Cerebellar cortex (tissue), 1 donor: ENCODE measurements around the gene B4GALT4.

Experiments used
- DNase-seq: peaks from one replicate; pipeline ENCODE4 v3.0.0-alpha.2; 2015; ENCODE audit warnings: low spot score

The B4GALT4 gene

DNA sequence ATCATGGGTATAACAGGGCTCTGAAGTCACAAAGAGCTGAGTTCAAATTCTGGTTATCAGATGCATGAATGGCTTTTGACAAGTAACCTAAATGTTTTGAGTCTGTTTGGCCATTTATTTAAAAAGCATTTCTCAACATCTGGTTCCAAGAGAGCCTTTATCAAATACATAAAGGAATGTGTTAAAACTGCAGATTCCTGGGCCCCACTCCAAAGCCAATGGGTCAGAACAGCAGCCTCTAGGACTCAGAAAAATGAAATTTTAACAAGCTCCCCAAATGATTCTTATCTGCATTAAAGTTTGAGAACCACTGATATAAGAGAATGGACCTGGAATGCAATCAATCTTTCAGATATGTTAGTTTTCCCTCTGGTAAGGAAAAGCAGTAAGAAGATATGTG, 3.4 kb downstream of the B4GALT4 start:
- DNase-seq, result no peak

DNA sequence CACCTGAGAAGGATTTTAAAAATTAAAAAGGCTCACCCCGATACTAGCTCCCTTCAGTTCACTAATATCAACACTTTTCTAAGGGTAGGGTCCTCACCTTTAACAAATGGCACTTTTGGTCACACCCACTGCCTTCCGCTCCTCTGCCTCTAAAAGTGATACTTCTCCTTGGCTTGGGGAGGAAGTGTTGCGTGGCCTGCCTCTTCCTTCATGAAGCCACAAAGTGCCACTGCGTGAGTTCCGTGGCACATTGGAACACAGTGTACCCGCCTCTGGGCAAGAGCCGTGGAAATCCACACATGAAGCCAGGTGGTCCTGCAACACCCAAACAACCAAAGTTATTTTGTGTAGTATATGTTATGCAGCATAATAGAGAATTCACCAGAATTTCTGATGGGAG, 3.9 kb downstream of the B4GALT4 start:
- no peak for DNase-seq

DNA sequence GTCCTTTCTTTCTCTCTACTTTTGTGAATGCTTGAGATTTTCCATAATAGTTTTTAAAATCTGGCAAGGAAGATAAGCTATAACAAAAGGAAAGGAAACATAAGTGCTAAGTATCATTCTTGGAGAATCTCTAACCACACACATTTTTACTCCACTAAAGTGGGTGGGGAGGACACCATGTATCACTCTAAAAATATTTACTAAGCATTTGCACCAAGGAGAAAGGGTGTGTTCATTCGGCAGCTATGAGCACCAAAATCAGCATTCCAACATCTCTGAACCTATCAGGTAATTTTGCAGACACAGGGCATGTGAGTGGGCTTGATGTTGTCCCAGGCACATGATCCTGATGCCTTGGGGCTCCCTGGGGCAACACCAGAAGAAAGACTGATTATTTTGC, 5.5 kb downstream of the B4GALT4 start:
- no peak for DNase-seq

DNA sequence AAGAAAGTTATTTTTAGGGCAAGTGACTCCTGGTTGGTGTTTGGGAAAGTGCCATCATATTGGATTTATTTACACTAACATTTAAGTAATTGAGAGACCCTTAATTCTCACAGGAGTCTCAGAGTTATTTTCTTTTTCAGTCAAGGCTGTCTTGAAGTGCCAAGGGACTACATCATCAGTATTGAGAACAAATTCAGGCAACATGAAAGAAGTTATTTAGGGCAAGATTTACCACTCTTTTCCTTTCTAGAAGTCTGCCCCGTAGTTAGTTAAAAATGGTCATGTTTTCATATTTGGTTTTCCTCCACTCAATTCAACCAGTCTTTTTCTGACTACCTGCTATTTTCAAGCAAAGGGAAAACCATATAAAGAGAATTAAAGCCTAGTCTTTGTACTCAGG, 6.1 kb downstream of the B4GALT4 start:
- no peak for DNase-seq

DNA sequence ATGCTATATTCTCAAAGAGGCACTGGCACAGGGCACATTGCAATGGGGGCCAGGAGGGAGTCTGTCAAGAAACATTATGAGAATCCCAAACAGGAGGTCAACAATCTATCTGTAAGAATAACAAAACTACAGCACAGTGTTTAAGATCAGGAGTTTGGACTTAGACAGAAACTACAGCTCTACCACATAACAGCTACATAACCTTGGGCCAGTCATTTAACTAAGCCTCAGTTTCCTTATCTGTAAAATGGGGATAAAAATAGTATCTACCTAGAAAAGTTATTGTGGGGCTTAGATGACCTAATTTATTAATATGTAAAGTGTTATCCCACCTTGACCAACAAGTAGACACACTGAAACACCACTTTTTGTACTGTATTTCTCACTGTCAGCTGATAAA, 9.9 kb downstream of the B4GALT4 start:
- no peak for DNase-seq

DNA sequence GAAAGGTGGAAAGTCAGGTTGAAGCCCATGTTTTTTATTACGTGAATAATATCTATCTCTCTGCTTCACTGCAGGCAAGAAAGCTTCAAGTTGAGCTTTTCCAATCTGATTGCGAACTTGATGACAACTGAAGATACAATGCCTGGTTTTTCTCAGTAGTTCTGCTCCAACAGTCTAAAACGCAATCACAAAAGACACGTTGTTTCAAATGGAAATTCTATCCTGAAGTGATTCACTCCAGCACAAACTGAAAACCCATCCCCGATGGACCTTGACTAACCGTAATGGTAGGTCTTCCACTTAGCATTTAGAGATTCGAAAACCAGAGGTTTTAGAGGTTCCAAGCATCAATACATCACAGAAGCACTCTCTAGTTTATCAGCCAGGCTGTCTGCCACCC, 10.6 kb downstream of the B4GALT4 start:
- no peak for DNase-seq

DNA sequence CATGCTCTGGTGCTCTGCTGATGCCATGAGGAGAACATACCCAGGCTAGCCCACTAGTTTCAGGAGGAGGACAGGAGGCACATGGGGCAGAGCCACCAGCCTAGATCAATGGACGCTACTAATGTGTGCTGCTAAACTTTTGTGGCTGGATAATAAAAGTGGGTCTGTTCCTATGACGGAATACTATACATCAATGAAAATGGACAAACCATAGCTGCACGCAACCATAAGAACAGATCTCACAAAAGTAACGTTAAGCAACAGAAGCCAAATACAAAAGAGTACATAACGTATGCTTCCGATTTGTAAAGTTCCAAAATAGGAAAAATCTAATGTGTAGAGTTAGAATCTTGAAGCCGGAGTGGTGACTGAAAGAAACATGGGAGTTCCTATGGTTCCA, 11.5 kb downstream of the B4GALT4 start:
- DNase-seq, result no peak

DNA sequence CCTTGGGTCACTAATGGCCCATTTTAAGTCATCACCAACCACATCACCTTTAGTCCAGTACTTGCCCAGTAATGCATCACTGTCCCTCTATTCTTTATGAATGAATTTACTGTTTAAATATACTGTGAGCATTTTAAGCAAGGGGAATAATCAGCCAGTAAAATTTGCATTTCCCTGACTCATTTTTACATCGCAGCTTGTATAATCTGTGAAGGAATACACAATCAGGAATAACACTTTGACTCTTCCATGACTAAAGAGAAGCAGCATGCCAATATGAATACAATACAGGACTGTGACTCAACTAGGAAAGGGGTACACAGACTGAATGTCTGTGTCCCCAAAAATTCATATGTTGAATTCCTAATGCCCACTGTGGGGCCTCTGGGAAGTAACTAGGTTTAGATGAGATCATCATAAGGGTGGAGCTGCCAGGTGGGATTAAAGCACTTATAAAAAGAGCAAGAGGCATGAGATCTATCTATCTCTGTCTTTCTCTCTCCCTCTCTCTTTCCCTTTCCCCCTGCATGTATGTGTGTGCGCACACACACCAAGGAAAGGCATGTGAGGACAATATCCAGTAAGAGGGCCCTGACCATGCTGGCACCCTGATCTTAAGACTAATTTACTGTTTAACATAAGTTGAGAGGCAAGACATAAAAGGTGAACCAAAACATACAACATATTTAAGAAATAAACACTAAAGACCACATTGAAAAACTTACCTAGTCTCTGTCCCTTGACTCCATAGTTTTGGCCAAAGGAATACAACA, 12.1 kb downstream of the B4GALT4 start:
- DNase-seq, result no peak

DNA sequence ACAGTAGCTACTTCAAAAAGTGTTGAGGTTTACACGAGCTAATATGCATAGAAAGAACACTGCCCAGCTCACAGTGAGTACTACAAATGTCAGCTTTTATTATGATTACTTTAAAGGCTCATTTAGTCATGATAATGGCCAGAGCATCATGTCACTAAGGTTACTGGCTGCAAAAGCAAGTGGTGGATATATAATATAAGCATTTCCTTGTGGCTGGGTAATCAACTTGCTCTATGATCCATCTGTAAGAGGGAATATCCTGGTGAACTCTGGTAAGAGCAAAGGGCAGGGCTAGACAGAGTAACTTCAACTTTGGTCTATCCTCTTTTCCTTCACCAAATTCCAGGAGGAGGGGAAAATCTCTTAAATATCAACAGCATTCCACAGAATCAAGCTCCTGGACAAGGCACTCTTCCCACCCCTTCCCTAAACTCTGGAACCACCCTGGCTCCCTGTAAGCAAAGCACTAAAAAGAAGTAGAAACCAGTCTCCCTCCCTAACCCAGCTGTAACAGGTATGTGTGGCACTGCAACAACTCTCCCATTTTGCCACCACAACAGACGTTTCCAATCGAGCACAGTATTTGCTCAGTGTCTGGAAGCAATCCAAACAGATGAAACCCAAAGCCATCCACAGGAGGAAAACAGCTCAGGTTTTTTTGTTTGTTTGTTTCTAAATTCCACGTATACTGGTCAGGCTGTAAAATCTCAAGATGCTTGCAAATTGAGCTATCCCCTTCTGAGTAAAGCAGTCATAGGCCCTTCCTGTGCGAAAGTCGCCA, 13.4 kb downstream of the B4GALT4 start:
- no peak for DNase-seq

DNA sequence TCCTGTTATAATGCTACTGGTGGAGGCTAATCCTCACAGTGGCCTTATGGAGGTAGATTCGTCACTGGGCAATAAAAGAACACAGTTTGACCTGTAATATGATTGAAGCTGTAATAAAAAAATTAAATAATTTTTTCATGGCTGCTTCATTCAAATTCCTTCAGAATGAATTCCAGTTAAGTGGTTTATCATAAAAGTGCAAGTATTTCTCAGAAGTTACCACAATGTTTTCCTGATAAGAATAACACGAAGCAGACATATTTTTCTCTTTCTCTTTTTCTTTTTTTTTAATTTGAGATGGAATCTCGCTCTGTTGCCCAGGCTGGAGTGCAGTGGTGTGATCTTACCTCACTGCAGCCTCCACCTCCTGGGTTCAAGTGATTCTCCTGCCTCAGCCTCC, 15.6 kb downstream of the B4GALT4 start:
- no peak for DNase-seq

DNA sequence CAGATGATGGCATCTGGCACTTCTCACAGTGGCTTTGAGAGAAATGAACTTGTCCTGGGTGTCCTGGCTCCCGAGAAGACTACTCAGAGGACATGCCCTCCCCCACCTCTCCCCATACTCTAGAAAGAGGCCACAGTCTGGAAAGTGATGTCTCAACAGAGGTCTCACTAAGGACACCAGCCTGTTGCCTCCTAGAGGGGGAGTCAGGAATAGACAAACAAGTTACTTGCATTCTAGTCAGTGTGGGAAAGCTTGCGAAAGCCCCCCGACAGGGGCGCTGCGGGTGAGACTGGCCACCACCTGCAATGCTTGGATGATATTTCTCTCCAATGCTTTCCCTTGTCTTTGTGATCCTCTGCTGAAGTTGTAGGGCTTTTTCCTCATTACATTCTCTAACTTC, 17.2 kb downstream of the B4GALT4 start:
- no peak for DNase-seq

DNA sequence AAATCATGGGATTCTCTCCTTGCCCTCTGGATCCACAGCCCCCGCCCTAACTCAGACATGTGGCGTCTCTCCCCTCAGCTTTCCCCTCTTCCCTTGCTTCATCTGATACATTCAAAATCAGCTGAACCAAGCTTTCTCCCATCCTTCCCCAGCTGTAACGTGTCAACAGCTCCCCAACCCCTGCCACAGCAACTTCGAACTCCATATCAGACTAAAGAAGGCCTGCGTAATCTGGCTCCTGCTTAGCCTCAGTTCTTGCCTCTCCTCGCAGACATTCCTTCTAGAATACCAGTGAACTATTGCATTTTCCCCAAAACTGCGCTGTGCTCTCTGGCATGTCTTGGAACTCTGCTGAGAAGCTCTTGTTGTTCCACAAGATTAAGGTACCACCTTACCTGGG, 18.3 kb downstream of the B4GALT4 start:
- DNase-seq, result no peak

DNA sequence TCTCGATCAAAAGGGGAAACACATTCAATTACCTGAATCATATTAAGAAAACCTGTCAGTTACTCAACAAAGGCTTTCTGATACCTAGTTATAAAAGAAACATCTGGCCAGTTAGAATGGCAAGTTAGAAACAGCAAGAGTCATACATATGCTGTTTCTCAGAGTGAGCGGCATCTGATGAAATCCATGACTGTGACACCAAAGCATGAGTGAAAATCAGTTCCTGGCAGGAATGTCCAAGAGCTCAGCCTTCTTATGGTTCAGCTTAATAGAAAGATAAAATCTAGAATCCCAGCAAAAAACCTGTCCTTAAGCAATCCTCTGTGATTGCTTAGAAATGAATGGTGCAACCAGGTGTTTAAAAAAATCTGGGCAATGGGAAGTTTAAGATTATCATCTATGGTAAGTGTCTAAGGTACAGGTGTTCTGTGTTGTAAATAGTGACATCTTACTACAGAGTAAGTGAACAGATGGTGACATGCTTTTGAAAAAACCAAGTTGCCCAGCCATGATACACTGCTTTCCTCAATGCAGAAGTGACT, 18.8 kb downstream of the B4GALT4 start:
- DNase-seq, result no peak

DNA sequence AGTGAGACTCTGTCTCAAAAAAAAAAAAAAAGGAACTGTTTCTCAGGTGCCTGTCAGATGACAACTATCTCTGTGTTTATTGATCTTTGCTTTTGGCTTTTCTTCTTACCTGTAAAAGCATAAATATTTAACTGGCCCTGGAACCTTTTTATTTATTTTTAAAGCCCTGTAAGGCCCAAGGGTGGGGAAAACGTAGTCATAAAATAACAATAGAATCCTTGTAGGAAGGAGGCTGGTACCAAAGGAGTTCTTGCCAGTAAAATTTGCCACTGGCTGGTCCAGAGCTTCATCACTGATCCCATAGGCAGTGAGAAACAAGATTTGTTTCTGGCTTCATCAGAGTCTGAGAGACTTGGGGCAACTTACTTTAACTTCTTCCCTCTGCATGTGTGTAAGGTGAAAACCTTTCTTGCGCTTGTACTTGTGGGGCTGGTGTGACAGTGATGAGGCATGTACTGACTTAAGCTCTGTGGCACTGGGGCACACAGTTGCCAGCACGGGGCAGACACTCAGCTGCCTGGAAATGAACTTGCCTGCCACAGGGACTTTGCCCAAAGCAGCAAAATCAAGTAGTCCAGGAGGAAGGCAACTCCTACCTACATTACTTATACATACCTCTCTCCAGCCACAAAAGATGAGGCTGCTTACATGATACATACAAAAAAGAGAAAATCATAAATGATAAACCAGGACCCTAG, 19.6 kb downstream of the B4GALT4 start:
- no peak for DNase-seq

DNA sequence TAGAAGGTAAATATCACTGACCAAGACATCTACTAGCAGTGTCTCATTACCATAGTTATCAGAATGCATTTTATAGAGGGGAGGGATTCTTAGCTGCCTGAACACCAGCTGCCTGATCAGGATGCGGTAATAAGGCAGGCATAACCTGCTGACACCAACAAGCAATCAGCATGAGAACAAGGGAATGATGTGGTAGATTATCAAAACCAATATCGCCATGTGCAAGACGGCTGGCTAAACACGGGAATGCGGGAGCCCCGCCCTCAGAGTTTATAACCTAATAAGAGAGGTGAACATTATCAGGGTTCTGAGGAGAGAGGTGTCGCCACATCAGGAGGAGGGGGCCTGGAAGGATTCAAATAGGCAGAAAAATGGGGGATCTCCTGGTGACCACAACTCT, 20.5 kb downstream of the B4GALT4 start:
- DNase-seq, result no peak

DNA sequence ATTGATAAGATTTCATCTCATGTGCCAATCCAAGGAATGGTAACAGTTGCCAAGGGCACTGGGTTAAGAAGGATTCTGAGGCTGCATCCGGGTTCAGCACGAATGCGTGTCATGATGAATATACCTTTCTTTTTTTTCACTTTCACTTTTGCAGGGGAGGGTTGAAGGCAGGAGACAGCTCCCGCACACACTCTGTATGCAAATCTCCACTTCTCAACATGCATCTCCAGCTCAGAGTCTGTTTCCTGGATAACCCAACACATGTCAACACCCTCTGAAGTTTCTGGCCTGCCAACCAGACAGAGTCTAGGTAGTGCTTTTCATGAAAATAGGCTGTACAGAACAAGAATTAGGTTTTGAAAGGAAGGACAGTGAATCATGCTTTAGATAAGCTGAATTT, 21.6 kb downstream of the B4GALT4 start:
- no peak for DNase-seq

DNA sequence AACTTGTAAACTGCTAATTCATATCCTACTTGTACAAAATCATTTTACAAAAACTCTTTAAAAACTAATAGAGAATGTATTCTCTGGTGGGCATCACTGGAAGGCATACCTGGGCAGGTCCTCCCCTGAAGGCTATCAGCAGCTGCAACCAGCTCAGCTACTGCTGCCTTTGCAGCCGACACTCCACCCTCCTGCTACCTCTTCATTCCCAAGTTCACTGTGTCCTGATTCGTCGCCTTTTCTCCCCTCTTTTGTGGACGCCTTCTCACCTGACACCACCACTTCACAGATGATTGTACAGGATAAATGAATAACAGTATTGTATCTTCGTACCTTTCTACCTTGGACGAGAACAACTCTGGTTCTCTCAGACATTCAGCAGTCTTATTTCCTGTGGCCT, 28.9 kb downstream of the B4GALT4 start:
- no peak for DNase-seq

DNA sequence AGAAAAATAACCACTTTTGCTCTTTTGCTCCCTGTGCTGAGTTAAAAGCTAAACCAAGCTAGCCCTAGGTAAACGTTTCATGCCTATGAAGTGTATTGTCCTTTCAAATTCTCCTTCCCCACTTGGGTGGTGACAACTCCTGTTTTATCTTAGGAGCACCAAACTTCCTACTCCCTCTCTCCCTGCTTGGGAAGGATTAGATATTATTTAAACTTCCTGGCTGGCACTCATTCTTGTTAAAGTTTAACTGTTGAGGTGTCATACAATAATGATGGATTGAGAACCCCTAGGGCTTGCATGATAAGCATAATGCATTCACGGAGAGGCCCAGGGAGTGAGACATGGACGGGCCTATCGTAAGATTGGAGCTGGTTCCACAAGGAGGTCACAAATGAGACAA, 29.5 kb downstream of the B4GALT4 start:
- DNase-seq, result no peak

DNA sequence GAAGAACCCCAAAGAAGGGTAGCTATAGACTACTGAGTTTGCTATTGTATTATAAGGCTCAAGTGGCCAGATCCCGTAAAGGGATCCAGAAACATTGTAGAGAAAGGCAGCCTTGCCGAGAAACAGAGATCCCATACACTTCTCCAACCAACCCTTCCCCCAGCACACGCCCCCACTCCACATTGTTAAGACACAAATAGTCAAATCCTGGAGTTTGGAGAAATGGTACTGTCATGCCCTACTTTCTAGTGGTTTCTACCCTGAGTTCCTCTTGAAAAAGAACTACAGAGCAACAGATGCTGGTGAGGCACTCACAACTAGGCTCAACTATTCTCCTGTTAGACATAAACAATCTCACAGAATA, 33.2 kb downstream of the B4GALT4 start:
- DNase-seq, result no peak

DNA sequence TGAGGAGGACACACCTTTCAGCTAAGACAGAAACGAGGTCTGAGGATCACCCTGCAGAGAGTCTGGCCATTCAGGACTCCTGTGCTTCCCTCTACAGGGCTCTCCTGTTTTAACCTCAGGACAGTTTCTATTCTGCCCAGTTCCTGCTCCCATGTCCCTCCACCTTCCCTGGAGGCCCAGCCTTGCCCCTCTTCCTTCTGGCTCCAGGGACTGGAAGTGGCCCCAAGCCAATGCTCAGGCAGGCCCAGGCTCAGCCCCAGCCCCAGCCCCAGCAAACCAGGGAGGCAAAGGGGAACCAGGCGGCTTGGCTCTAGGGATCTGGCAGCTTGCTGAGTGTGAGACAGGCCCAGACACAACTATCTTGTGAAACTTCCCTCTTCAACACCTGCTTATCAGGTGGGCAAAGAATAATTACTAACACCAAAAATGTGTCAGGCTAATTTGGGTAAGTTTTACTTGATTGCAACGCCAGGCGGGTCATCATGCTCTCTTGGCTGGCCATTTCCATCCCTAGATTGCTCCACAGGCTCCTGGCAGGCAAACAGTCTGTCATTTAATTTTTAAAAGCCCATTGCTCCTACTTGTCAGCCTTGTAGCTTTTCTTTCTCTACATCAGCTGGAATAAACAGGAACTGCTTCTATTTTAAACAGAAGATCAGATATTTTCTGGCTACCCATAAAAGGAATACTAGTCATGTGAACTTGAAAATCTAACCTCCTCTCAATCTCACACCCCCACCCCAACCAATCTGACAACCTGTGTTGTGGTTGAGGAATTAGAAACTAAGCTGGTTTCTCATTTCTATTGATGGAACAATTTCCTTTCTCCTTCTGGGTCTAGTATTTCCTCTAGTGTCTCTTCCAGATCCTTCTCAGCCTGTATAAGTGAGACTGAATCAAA, 33.8 kb downstream of the B4GALT4 start:
- no peak for DNase-seq

DNA sequence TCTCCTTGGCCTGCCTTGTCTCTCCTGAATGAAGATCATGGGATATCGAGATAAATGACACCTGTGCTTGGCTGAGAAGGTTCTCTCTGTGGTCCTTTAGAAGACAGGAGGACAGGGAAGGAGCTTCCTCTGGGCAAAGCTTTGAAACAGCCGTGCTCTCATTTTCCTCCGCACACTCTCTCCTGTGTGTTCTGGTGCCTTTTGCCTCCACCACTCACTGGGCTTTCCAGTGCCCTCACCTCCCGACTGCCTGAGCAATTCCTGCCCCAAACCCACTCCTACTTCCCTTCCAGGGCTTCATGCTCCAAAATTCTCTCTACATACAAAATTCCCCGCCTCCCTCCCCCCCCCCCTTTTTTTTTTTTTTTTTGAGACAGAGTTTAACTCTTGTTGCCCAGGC, 35.0 kb downstream of the B4GALT4 start:
- DNase-seq, result no peak

DNA sequence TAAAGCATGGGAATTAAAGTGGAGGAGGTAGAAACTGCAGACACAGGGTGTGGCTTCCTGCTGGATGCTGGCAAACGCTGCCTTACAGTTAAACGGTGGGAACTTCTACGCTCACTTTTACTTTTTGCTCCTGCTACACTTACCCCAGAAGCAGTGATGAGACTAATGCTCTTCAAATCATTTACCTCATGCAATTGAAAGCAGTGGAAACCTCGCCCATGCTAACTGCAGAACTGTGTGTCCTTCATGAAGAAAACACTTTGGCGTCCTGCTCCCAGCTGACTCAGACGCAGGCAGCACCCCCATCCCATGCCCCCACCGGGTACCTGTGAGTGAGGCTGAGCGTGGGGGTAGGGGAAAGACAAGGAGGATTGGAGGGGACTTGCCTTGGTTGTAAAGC, 35.5 kb downstream of the B4GALT4 start:
- DNase-seq, result no peak
